ENCODE measurements around the gene C5orf22.
A peak's percentile ranks its signal among the peaks of the same experiment; 100 is the strongest.
"Not testable (repeated sequence)": the region's sequence is repeated elsewhere in the genome, so short reads cannot be mapped to it uniquely, and the experiment has no call there.

Gene C5orf22

DNA sequence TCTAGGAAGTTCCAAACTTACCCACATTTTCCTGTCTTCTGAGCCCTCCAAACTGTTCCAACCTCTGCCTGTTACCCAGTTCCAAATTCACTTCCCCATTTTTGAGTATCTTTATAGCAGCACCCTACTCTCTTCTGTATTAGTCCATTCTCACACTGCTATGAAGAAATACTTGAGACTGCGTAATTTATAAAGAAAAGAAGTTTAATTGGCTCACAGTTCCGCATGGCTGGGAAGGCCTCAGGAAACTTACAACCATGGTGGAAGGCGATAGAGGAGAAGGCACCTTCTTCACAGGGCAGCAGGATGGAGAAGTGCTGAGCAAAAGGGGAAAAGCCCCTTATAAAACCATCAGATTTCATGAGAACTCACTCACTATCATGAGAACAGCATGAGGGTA is 34.3 kb downstream of the C5orf22 start:
- TF ChIP-seq SPI1 (IDR thresholded peaks at IDR 0.05; ENCODE audit: borderline replicate concordance, low read depth), result peak; percentile 92
- not testable (repeated sequence) for H3K27ac ChIP-seq (replicated peaks); H3K27me3 ChIP-seq (ENCODE audit: insufficient read depth, poor library complexity, severe bottlenecking); H3K4me3 ChIP-seq (replicated peaks; ENCODE audit: insufficient read depth, low read length)
- DNase-seq (ENCODE audit: low read depth in 1 of 2, low spot score in 1 of 2), result peak; percentile 26 to 58

DNA sequence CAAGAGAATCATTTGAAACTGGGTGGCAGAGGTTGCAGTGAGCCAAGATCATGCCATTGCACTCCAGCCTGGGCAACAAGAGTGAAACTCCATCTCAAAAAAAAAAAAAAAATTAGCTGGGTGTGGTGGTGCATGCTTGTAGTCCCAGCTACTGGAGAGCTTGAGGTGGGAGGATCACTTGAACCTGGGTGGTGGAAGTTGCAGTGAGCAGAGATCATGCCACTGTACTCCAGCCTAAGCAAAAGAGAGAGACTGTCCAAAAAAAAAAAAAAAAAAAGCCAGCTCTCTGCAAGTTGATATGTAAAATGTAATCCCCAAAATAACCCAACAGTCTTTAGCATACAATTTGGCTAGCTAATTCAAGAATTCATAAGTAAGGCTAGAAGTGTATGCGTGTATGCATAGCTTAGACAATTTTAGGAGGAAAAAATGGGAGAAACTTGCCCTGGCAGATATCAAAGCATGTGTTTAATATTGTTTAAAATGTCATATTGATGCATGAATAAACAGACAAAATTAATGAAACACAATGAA is 36.3 kb downstream of the C5orf22 start:
- TF ChIP-seq, protein P1, sequence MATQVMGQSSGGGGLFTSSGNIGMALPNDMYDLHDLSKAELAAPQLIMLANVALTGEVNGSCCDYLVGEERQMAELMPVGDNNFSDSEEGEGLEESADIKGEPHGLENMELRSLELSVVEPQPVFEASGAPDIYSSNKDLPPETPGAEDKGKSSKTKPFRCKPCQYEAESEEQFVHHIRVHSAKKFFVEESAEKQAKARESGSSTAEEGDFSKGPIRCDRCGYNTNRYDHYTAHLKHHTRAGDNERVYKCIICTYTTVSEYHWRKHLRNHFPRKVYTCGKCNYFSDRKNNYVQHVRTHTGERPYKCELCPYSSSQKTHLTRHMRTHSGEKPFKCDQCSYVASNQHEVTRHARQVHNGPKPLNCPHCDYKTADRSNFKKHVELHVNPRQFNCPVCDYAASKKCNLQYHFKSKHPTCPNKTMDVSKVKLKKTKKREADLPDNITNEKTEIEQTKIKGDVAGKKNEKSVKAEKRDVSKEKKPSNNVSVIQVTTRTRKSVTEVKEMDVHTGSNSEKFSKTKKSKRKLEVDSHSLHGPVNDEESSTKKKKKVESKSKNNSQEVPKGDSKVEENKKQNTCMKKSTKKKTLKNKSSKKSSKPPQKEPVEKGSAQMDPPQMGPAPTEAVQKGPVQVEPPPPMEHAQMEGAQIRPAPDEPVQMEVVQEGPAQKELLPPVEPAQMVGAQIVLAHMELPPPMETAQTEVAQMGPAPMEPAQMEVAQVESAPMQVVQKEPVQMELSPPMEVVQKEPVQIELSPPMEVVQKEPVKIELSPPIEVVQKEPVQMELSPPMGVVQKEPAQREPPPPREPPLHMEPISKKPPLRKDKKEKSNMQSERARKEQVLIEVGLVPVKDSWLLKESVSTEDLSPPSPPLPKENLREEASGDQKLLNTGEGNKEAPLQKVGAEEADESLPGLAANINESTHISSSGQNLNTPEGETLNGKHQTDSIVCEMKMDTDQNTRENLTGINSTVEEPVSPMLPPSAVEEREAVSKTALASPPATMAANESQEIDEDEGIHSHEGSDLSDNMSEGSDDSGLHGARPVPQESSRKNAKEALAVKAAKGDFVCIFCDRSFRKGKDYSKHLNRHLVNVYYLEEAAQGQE (IDR thresholded peaks at IDR 0.05; ENCODE audit: insufficient replicate concordance, low read depth), result no peak
- no peak for TF ChIP-seq CTCF (IDR thresholded peaks at IDR 0.05; ENCODE audit: insufficient read depth, low read length)
- TF ChIP-seq POLR2AphosphoS5 (IDR thresholded peaks at IDR 0.05; ENCODE audit: low read depth), result no peak
- no peak for TF ChIP-seq GABPA (IDR thresholded peaks at IDR 0.05; ENCODE audit: low read depth)
- no peak for TF ChIP-seq SPI1 (IDR thresholded peaks at IDR 0.05; ENCODE audit: borderline replicate concordance, low read depth)
- Histone ChIP-seq H3K27ac (replicated peaks) (no peak overlapping the region), H3K27me3 (ENCODE audit: insufficient read depth, poor library complexity, severe bottlenecking) (no peaks in the 10 kb centered on the region), H3K4me3 (replicated peaks; ENCODE audit: insufficient read depth, low read length) (no peak overlapping the region)
- no peak for DNase-seq (ENCODE audit: low read depth in 1 of 2, low spot score in 1 of 2)

GRCh38 chr5:31569068-31569467 is 37.0 kb downstream of the C5orf22 start:
- Histone ChIP-seq H3K27me3 (ENCODE audit: insufficient read depth, poor library complexity, severe bottlenecking) (no peaks in the 10 kb centered on the region), H3K27ac (replicated peaks) (no peak overlapping the region), H3K4me3 (replicated peaks; ENCODE audit: insufficient read depth, low read length) (no peak overlapping the region)
- no peak for DNase-seq (ENCODE audit: low read depth in 1 of 2, low spot score in 1 of 2)
- no peak for TF ChIP-seq GABPA (IDR thresholded peaks at IDR 0.05; ENCODE audit: low read depth)
- no peak for TF ChIP-seq POLR2AphosphoS5 (IDR thresholded peaks at IDR 0.05; ENCODE audit: low read depth)
- TF ChIP-seq CTCF (IDR thresholded peaks at IDR 0.05; ENCODE audit: insufficient read depth, low read length), result no peak
- TF ChIP-seq SPI1 (IDR thresholded peaks at IDR 0.05; ENCODE audit: borderline replicate concordance, low read depth), result no peak
- TF ChIP-seq, protein P1 (IDR thresholded peaks at IDR 0.05; ENCODE audit: insufficient replicate concordance, low read depth), result no peak

GRCh38 chr5:31573494-31574142 is 41.5 kb downstream of the C5orf22 start:
- Histone ChIP-seq H3K4me3 (replicated peaks; ENCODE audit: insufficient read depth, low read length) (no peak overlapping the region), H3K27me3 (ENCODE audit: insufficient read depth, poor library complexity, severe bottlenecking) (no peaks in the 10 kb centered on the region), H3K27ac (replicated peaks) (no peak overlapping the region)
- DNase-seq (ENCODE audit: low read depth in 1 of 2, low spot score in 1 of 2), result no peak
- TF ChIP-seq POLR2AphosphoS5 (IDR thresholded peaks at IDR 0.05; ENCODE audit: low read depth) (no peak), GABPA (IDR thresholded peaks at IDR 0.05; ENCODE audit: low read depth) (no peak), CTCF (IDR thresholded peaks at IDR 0.05; ENCODE audit: insufficient read depth, low read length) (no peak), SPI1 (IDR thresholded peaks at IDR 0.05; ENCODE audit: borderline replicate concordance, low read depth) (no peak)
- TF ChIP-seq, protein P1 (IDR thresholded peaks at IDR 0.05; ENCODE audit: insufficient replicate concordance, low read depth), result no peak
